IMR-90 (cell line): ENCODE measurements around the gene GKN1. TPM values are rescaled to one million over a fixed set of nuclear protein-coding genes. Genes with fewer than 3 reads are reported as not detected.

Experiments used
- ATAC-seq: fragments of 200-7000 bp; cut with Tn5 transposase; 2 replicates; pipeline ENCODE4 v1.9.1; 2020; ENCODE audit warnings: low read depth, mild to moderate bottlenecking, moderate library complexity
- BruUV-seq: library from RNA; stranded (reverse); fragments of 400-500 nt; replicated peaks from 2 replicates; lab custom pipeline; 2021; lab: Mats Ljungman, UMichigan
- CTCF ChIA-PET: fragments of 300-600 bp; formaldehyde crosslinking; extraction: SDS; loops from one replicate; lab custom pipeline; 2021; ENCODE audit warnings: antibody characterized with exemption; lab: Yijun Ruan, JAX
- POLR2A ChIA-PET: fragments of 300-600 bp; sonication (Branson Sonifier 250); formaldehyde crosslinking; loops from one replicate; lab custom pipeline; 2022; ENCODE audit warnings: antibody characterized with exemption; ENCODE audit not compliant: unreplicated experiment; lab: Charles Lee
- DNase-seq: peaks from one replicate; pipeline ENCODE4 v3.0.0; 2013
- H2AFZ ChIP-seq: replicated peaks from 2 replicates; pipeline ENCODE3; 2013; ENCODE audit warnings: low read length, mild to moderate bottlenecking; ENCODE audit not compliant: poor library complexity
- H2AK5ac ChIP-seq: 2 replicates; pipeline ENCODE4 v1.6.1; 2013; ENCODE audit warnings: low read depth, low read length, inconsistent platforms
- H2AK9ac ChIP-seq: replicated peaks from 2 replicates; pipeline ENCODE3; 2013; ENCODE audit warnings: mild to moderate bottlenecking, low read depth, low read length, moderate library complexity; ENCODE audit not compliant: poor library complexity
- H2BK120ac ChIP-seq: 2 replicates; pipeline ENCODE4 v1.6.1; 2013; ENCODE audit warnings: low read depth, low read length, inconsistent platforms
- H2BK15ac ChIP-seq: 3 replicates; pipeline ENCODE4 v1.6.1; 2013; ENCODE audit warnings: low read depth, low read length, inconsistent platforms
- H2BK20ac ChIP-seq: 2 replicates; pipeline ENCODE4 v1.6.1; 2013; ENCODE audit warnings: low read depth, mild to moderate bottlenecking, inconsistent platforms, low read length, moderate library complexity
- H2BK5ac ChIP-seq: 2 replicates; pipeline ENCODE4 v1.6.1; 2013; ENCODE audit warnings: mild to moderate bottlenecking, low read depth, low read length, inconsistent platforms; ENCODE audit not compliant: poor library complexity, severe bottlenecking
- H3K14ac ChIP-seq: replicated peaks from 2 replicates; pipeline ENCODE4 v1.6.1; 2013; ENCODE audit warnings: low read depth, low read length, inconsistent platforms
- H3K18ac ChIP-seq: 2 replicates; pipeline ENCODE4 v1.6.1; 2013; ENCODE audit warnings: low read depth, low read length, control low read depth
- H3K23ac ChIP-seq: 2 replicates; pipeline ENCODE4 v1.6.1; 2013; ENCODE audit warnings: low read depth, low read length, inconsistent platforms
- H3K27ac ChIP-seq: 2 replicates; pipeline ENCODE4 v1.5.1; 2013; ENCODE audit warnings: mild to moderate bottlenecking, control low read depth, low read length; ENCODE audit not compliant: insufficient read depth
- H3K27me3 ChIP-seq: 2 replicates; pipeline ENCODE4 v1.6.1; 2013; ENCODE audit warnings: low read length; ENCODE audit not compliant: control insufficient read depth, insufficient read depth
- H3K36me3 ChIP-seq: 2 replicates; pipeline ENCODE4 v1.6.1; 2013; ENCODE audit warnings: low read length, mixed read lengths; ENCODE audit not compliant: control insufficient read depth, insufficient read depth
- H3K4ac ChIP-seq: 2 replicates; pipeline ENCODE4 v1.6.1; 2013; ENCODE audit warnings: low read depth, low read length, inconsistent platforms
- H3K4me1 ChIP-seq: 2 replicates; pipeline ENCODE4 v1.6.1; 2013; ENCODE audit warnings: low read length, mixed read lengths; ENCODE audit not compliant: control insufficient read depth, insufficient read depth
- H3K4me2 ChIP-seq: 2 replicates; pipeline ENCODE4 v1.6.1; 2013; ENCODE audit warnings: low read depth, mild to moderate bottlenecking, control low read depth, low read length, moderate library complexity
- H3K4me3 ChIP-seq: 2 replicates; pipeline ENCODE4 v1.5.1; 2013; ENCODE audit warnings: low read depth, mild to moderate bottlenecking, control low read depth, low read length, moderate library complexity; ENCODE audit not compliant: insufficient read depth
- H3K56ac ChIP-seq: 2 replicates; pipeline ENCODE4 v1.6.1; 2013; ENCODE audit warnings: low read length, inconsistent platforms; ENCODE audit not compliant: insufficient read depth; ENCODE audit errors: extremely low read depth
- H3K79me1 ChIP-seq, 2 experiments: 2 replicates each; pipeline ENCODE4 v1.6.1; 2013; ENCODE audit warnings: low read length in 2 of 2, inconsistent platforms in 1 of 2, low read depth in 1 of 2
- H3K9ac ChIP-seq: 2 replicates; pipeline ENCODE4 v1.6.1; 2013; ENCODE audit warnings: low read depth, low read length, control low read depth
- H3K9me1 ChIP-seq: 2 replicates; pipeline ENCODE4 v1.6.1; 2013; ENCODE audit warnings: low read length, inconsistent platforms; ENCODE audit not compliant: insufficient read depth
- H3K9me3 ChIP-seq: 2 replicates; pipeline ENCODE4 v1.6.1; 2013; ENCODE audit warnings: low read length; ENCODE audit not compliant: control insufficient read depth, insufficient read depth
- H4K20me1 ChIP-seq: 2 replicates; pipeline ENCODE4 v1.6.1; 2013; ENCODE audit warnings: low read length, inconsistent platforms; ENCODE audit not compliant: insufficient read depth
- H4K5ac ChIP-seq: 2 replicates; pipeline ENCODE4 v1.6.1; 2013; ENCODE audit warnings: mild to moderate bottlenecking, low read depth, low read length, control low read depth
- H4K8ac ChIP-seq, 2 experiments: 2 replicates each; pipeline ENCODE4 v1.6.1; 2013; ENCODE audit warnings: low read depth in 2 of 2, low read length in 2 of 2, control low read depth in 1 of 2, inconsistent platforms in 1 of 2
- H4K91ac ChIP-seq: 2 replicates; pipeline ENCODE4 v1.6.1; 2013; ENCODE audit warnings: low read depth, low read length, inconsistent platforms; ENCODE audit not compliant: insufficient read depth
- CTCF ChIP-seq: conservative IDR thresholded peaks from 2 replicates; pipeline ENCODE4 v1.5.1; 2012; ENCODE audit warnings: mild to moderate bottlenecking, low read depth, low read length, improper control_type of control experiment
- ELK1 ChIP-seq: fragments of 150-350 bp; IDR thresholded peaks from 2 replicates; pipeline ENCODE4 v1.6.1; 2016; ENCODE audit warnings: low read depth, mild to moderate bottlenecking, low read length, moderate library complexity, borderline replicate concordance
- MAZ ChIP-seq: IDR thresholded peaks from 2 replicates; pipeline ENCODE4 v1.6.1; 2012; ENCODE audit warnings: low read depth, mild to moderate bottlenecking, low read length, improper control_type of control experiment, moderate library complexity, borderline replicate concordance
- USF2 ChIP-seq: fragments of 150-350 bp; IDR thresholded peaks from 2 replicates; pipeline ENCODE4 v1.6.1; 2017; ENCODE audit warnings: mild to moderate bottlenecking, antibody characterized with exemption, low read length, low read depth
- WGBS, 2 experiments: methylation state at CpG; one replicate each; pipeline versions ENCODE4 v1.1.5 to v1.1.7; 2013; ENCODE audit warnings: missing lambda C conversion rate in 2 of 2; ENCODE audit not compliant: insufficient read length in 1 of 2; ENCODE audit errors: extremely low coverage in 2 of 2; 5-methylcytosine and 5-hydroxymethylcytosine counted together
- dilution Hi-C: fragments of 300-500 bp; cut with HindIII; formaldehyde crosslinking; loops from one replicate; pipeline ENCODE4 v1.14.3; 2018; ENCODE audit warnings: low sequenced_read_pairs; ENCODE audit not compliant: unreplicated experiment
- in situ Hi-C: fragments of 300-500 bp; cut with MboI; formaldehyde crosslinking; loops from 3 replicates; pipeline ENCODE4 v1.14.3; 2019; ENCODE audit warnings: low sequenced_read_pairs, inconsistent platforms, mixed read lengths
- intact Hi-C: fragments of 100-400 bp; cut with micrococcal nuclease; formaldehyde crosslinking; loops from 2 replicates; pipeline ENCODE4 v1.10.0; 2022
- polyA plus RNA-seq, 3 experiments: library from polyadenylated mRNA; depleted of rRNA; stranded (reverse); fragments of >200 nt; gene quantifications; 2 replicates each; pipeline ENCODE4 v1.2.3, GENCODE V29; 2012; ENCODE audit warnings: low replicate concordance in 1 of 3
- total RNA-seq: library from RNA; depleted of rRNA; stranded (reverse); fragments of >200 nt; gene quantifications from 2 replicates; pipeline ENCODE4 v1.2.3, GENCODE V29; 2012

GKN1 gene
- total and polyA plus RNA-seq, 2 of the 4 experiments (the other 2 are of a cell fraction), result not detected

GRCh38 chr2:69021727-69022126, 47.3 kb downstream of the GKN1 start:
- POLR2A ChIA-PET, result interaction anchor here (0.6 kb wide), 1 partner anchor 199 kb away, joined by 29 read pairs; no protein-coding TSS in a partner anchor
- H4K20me1 ChIP-seq, result peaks cover 95% of the 10 kb centered on the region
- TF ChIP-seq CTCF (no peak), MAZ (no peak), USF2 (no peak), ELK1 (no peak)
- dilution Hi-C loops (loop anchor here (25.0 kb wide), 1 partner anchor 291 kb away; no protein-coding TSS in a partner anchor), intact Hi-C loops (no loop called here), in situ Hi-C loops (no loop called here)
- CTCF ChIA-PET, result interaction anchor here (0.6 kb wide), 1 partner anchor 63 kb away, joined by 3 read pairs; no protein-coding TSS in a partner anchor
- BruUV-seq, result no TSS peak
- H4K8ac ChIP-seq, result no peak overlapping the region
- peaks cover 62 to 91% of the 10 kb centered on the region in 2 experiments for H3K79me1 ChIP-seq
- no peak overlapping the region for H2AFZ ChIP-seq
- DNase-seq (no peak), ATAC-seq (no peak)
- H3K56ac ChIP-seq, result no peak overlapping the region
- no peak overlapping the region for H3K18ac ChIP-seq
- H2AK5ac ChIP-seq, result no peak overlapping the region
- no peak overlapping the region for H4K91ac ChIP-seq
- H3K4ac ChIP-seq, result no peak overlapping the region
- H3K4me1 ChIP-seq, result peaks cover 19% of the 10 kb centered on the region
- no peak overlapping the region for H2BK120ac ChIP-seq
- no peaks in the 10 kb centered on the region for H3K27me3 ChIP-seq
- no peak overlapping the region for H3K27ac ChIP-seq
- H2BK5ac ChIP-seq, result no peak overlapping the region
- H4K5ac ChIP-seq, result no peak overlapping the region
- WGBS, 2 experiments, result no CpG with 5 or more reads among the region's 4 CpGs
- H3K4me2 ChIP-seq, result no peak overlapping the region
- H3K9ac ChIP-seq, result no peak overlapping the region
- H3K23ac ChIP-seq, result no peak overlapping the region
- no peak overlapping the region for H3K14ac ChIP-seq
- peaks cover 44% of the 10 kb centered on the region for H3K9me1 ChIP-seq
- peaks cover 14% of the 10 kb centered on the region for H3K36me3 ChIP-seq
- no peak overlapping the region for H2AK9ac ChIP-seq
- no peaks in the 10 kb centered on the region for H3K9me3 ChIP-seq
- no peak overlapping the region for H2BK15ac ChIP-seq
- no peak overlapping the region for H3K4me3 ChIP-seq
- H2BK20ac ChIP-seq, result no peak overlapping the region
